ENCODE data around the gene BTBD9. TPM values are rescaled to one million over a fixed set of nuclear protein-coding genes. Genes with fewer than 3 reads are reported as not detected.

BTBD9 gene
- total and polyA plus RNA-seq, 2 experiments from 2014 or later, result 8.4 to 10.1 TPM

DNA sequence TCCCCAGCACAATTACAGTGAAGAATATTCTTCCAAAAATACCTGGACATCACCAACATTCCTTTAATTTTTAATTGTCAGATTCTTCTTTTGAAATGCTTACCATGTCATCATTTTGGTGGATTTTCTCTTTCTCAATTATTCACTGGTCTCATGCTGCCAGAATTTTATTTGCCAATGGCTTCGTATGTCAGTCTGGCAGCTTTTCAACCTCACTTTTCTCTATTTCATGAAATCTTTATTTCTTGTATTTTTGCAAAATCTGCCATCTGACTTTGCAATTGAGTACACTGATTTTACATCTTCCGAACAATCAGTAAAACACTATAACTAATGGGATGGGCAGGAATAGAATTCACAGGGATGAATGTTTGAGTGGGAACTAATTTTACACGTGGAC is 84.1 kb downstream of the BTBD9 start:
- no peak overlapping the region for H3K27ac ChIP-seq
- H3K4me1 ChIP-seq (ENCODE audit: low read depth), result no peaks in the 10 kb centered on the region
- H3K36me3 ChIP-seq, result no peaks in the 10 kb centered on the region
- TF ChIP-seq, protein P1, sequence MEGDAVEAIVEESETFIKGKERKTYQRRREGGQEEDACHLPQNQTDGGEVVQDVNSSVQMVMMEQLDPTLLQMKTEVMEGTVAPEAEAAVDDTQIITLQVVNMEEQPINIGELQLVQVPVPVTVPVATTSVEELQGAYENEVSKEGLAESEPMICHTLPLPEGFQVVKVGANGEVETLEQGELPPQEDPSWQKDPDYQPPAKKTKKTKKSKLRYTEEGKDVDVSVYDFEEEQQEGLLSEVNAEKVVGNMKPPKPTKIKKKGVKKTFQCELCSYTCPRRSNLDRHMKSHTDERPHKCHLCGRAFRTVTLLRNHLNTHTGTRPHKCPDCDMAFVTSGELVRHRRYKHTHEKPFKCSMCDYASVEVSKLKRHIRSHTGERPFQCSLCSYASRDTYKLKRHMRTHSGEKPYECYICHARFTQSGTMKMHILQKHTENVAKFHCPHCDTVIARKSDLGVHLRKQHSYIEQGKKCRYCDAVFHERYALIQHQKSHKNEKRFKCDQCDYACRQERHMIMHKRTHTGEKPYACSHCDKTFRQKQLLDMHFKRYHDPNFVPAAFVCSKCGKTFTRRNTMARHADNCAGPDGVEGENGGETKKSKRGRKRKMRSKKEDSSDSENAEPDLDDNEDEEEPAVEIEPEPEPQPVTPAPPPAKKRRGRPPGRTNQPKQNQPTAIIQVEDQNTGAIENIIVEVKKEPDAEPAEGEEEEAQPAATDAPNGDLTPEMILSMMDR (IDR thresholded peaks at IDR 0.05; ENCODE audit: low read depth, low read length), result no peak
- no peaks in the 10 kb centered on the region for H3K9me3 ChIP-seq (ENCODE audit: low read depth)
- no peak for DNase-seq (ENCODE audit: low read depth in 1 of 2, low spot score in 1 of 2)
- H3K27me3 ChIP-seq, result no peaks in the 10 kb centered on the region
- H3K4me3 ChIP-seq, result no peak overlapping the region

DNA sequence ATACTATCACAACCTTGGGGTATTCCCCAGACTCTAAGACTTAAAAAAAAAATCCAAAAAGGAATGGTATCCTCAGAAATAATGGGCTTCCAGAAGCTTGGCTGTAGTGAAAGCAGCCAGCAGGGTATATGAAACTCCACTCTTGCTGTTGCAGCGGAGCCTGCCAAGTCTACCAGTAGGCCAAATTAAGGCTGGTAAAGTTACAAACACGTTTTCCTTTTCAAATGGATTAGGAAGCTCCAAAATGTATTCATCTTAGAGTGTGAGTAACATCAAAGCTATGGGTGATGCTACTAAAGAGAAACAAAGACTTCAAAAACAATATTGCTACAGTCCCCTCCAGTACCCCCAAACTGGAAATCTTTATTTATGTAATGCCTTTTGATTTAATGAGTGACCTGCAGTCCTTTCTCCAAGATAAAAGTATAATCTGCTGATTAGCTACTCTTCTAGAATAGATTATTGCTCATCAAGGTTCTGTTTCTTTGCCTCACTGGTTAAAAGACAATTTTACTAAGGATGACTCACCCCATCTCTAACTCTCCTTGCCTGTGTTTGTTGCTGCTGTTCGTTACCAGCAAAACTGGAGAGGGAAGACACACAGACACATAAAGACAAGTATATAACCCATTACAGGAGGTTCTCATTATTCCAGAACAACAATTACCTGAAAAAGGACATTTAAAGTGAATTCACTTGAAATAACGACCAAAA is 84.9 kb downstream of the BTBD9 start:
- H3K27ac ChIP-seq, result no peak overlapping the region
- peak in 1 of 2 donors; percentile 17 for DNase-seq (ENCODE audit: low read depth in 1 of 2, low spot score in 1 of 2)
- H3K9me3 ChIP-seq (ENCODE audit: low read depth), result no peaks in the 10 kb centered on the region
- no peaks in the 10 kb centered on the region for H3K36me3 ChIP-seq
- H3K27me3 ChIP-seq, result no peaks in the 10 kb centered on the region
- H3K4me1 ChIP-seq (ENCODE audit: low read depth), result peaks cover 1% of the 10 kb centered on the region
- H3K4me3 ChIP-seq, result no peak overlapping the region
- TF ChIP-seq, protein P1 (IDR thresholded peaks at IDR 0.05; ENCODE audit: low read depth, low read length), result no peak

DNA sequence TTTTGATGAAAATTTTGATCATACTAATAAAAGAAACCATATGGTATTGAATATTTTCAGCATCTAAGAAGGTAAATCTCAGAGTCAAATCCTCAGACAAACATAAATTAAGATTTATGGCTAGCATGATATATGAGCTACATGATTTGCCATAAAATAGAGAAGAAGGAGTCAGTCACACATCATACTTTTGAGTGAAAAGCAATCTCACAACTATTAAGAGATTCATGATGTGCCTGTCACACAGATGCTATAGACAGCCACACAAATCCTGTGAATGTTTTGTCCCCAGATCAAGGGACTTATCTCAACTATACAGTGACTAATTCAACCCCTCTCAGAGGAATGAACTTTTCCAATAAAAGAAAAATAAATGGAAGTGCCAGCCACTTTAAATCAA is 85.7 kb downstream of the BTBD9 start:
- Histone ChIP-seq H3K27me3 (no peaks in the 10 kb centered on the region), H3K4me3 (no peak overlapping the region), H3K36me3 (no peaks in the 10 kb centered on the region), H3K9me3 (ENCODE audit: low read depth) (no peaks in the 10 kb centered on the region), H3K4me1 (ENCODE audit: low read depth) (peaks cover 10% of the 10 kb centered on the region), H3K27ac (no peak overlapping the region)
- TF ChIP-seq, protein P1 (IDR thresholded peaks at IDR 0.05; ENCODE audit: low read depth, low read length), result no peak
- no peak for DNase-seq (ENCODE audit: low read depth in 1 of 2, low spot score in 1 of 2)

DNA sequence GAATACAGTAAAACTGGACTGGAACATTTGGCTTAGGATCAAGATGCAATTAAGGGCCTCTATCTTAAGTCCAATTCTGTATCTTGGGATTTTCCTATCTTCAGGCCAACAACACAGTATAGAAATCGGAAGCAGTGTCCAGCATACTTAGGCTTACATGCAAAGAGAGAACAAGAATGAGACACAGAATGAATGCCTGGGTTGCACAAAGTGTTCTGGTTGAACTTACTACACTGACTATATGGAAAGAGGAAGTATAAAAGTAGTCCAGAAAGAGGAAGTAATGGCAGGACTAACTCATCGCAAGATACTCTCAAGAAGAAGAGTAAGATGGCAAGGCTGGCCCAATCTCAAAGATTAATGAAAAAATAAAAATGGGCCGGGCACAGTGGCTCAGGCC is 87.6 kb downstream of the BTBD9 start:
- TF ChIP-seq, protein P1 (IDR thresholded peaks at IDR 0.05; ENCODE audit: low read depth, low read length), result no peak
- Histone ChIP-seq H3K36me3 (no peaks in the 10 kb centered on the region), H3K4me1 (ENCODE audit: low read depth) (peaks cover 10% of the 10 kb centered on the region), H3K4me3 (no peak overlapping the region), H3K27me3 (no peaks in the 10 kb centered on the region), H3K27ac (no peak overlapping the region), H3K9me3 (ENCODE audit: low read depth) (no peaks in the 10 kb centered on the region)
- no peak for DNase-seq (ENCODE audit: low read depth in 1 of 2, low spot score in 1 of 2)

DNA sequence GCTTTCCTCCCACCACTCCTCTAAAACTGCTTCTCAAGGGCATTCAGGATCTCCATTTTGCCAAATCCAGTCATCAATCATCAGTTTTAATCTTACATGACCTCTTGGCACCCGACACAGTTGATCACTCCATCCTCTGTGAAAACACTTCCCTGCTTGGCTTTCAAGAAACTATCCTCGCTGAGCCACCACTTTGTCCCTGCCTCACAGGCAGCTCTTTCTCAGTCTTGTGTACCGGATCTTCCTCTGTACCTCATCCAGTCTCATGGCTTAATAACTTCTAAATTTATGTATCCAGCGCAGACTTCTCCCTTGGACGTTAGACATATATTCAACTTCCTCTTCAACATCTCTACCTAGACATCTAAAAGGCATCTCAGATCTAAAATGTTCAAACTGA is 89.9 kb downstream of the BTBD9 start:
- peak in 1 of 2 donors; percentile 0 for DNase-seq (ENCODE audit: low read depth in 1 of 2, low spot score in 1 of 2)
- peak overlapping the region; percentile 57 for H3K27ac ChIP-seq
- H3K4me3 ChIP-seq, result no peak overlapping the region
- H3K4me1 ChIP-seq (ENCODE audit: low read depth), result peaks cover 10% of the 10 kb centered on the region
- no peaks in the 10 kb centered on the region for H3K9me3 ChIP-seq (ENCODE audit: low read depth)
- TF ChIP-seq, protein P1 (IDR thresholded peaks at IDR 0.05; ENCODE audit: low read depth, low read length), result no peak
- no peaks in the 10 kb centered on the region for H3K36me3 ChIP-seq
- H3K27me3 ChIP-seq, result no peaks in the 10 kb centered on the region
